Neural crest cell (in vitro differentiated cells): Measurements from ENCODE around the gene ARID5B. TPM values are rescaled to one million over a fixed set of nuclear protein-coding genes. Genes with fewer than 3 reads are reported as not detected.

Experiments used
- DNase-seq: peaks from one replicate; pipeline ENCODE4 v3.0.0; 2021; ENCODE audit warnings: low read depth, mixed read lengths, low spot score
- H3K27ac Mint-ChIP-seq: one replicate; pipeline ENCODE4 v1.8.0; 2021; ENCODE audit warnings: mild to moderate bottlenecking, mixed read lengths; ENCODE audit not compliant: unreplicated experiment
- H3K27me3 Mint-ChIP-seq: 2 replicates; pipeline ENCODE4 v1.8.0; 2021; ENCODE audit warnings: low read depth, mild to moderate bottlenecking, mixed read lengths
- H3K36me3 Mint-ChIP-seq: 2 replicates; pipeline ENCODE4 v1.8.0; 2021; ENCODE audit warnings: low read depth, mild to moderate bottlenecking, mixed read lengths
- H3K4me1 Mint-ChIP-seq: 2 replicates; pipeline ENCODE4 v1.8.0; 2021; ENCODE audit warnings: mixed read lengths
- H3K4me3 Mint-ChIP-seq: one replicate; pipeline ENCODE4 v1.8.0; 2021; ENCODE audit warnings: mild to moderate bottlenecking, mixed read lengths
- H3K9me3 Mint-ChIP-seq: 2 replicates; pipeline ENCODE4 v1.8.0; 2021; ENCODE audit warnings: mixed read lengths
- total RNA-seq: library from RNA; stranded (reverse); gene quantifications from 2 replicates; pipeline ENCODE4 v1.2.1, GENCODE V29; 2021
- TF ChIP-seq, protein P1 (sequence below): fragments of 200-600 bp; sonication (generic); conservative IDR thresholded peaks from 2 replicates; pipeline ENCODE4 v1.5.0; 2021; ENCODE audit warnings: antibody characterized with exemption, mild to moderate bottlenecking

ARID5B gene
- total RNA-seq, 1 donor from 2014 or later = 10.4 TPM

GRCh38 chr10:61959814-61960213 is 58.3 kb downstream of the ARID5B start:
- Mint-ChIP-seq H3K9me3 (no peaks in the 10 kb centered on the region), H3K36me3 (no peaks in the 10 kb centered on the region), H3K4me3 (no peak overlapping the region), H3K4me1 (peaks cover 15% of the 10 kb centered on the region), H3K27ac (no peak overlapping the region), H3K27me3 (no peaks in the 10 kb centered on the region)
- TF ChIP-seq, protein P1, sequence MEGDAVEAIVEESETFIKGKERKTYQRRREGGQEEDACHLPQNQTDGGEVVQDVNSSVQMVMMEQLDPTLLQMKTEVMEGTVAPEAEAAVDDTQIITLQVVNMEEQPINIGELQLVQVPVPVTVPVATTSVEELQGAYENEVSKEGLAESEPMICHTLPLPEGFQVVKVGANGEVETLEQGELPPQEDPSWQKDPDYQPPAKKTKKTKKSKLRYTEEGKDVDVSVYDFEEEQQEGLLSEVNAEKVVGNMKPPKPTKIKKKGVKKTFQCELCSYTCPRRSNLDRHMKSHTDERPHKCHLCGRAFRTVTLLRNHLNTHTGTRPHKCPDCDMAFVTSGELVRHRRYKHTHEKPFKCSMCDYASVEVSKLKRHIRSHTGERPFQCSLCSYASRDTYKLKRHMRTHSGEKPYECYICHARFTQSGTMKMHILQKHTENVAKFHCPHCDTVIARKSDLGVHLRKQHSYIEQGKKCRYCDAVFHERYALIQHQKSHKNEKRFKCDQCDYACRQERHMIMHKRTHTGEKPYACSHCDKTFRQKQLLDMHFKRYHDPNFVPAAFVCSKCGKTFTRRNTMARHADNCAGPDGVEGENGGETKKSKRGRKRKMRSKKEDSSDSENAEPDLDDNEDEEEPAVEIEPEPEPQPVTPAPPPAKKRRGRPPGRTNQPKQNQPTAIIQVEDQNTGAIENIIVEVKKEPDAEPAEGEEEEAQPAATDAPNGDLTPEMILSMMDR = no peak
- DNase-seq = no peak

DNA sequence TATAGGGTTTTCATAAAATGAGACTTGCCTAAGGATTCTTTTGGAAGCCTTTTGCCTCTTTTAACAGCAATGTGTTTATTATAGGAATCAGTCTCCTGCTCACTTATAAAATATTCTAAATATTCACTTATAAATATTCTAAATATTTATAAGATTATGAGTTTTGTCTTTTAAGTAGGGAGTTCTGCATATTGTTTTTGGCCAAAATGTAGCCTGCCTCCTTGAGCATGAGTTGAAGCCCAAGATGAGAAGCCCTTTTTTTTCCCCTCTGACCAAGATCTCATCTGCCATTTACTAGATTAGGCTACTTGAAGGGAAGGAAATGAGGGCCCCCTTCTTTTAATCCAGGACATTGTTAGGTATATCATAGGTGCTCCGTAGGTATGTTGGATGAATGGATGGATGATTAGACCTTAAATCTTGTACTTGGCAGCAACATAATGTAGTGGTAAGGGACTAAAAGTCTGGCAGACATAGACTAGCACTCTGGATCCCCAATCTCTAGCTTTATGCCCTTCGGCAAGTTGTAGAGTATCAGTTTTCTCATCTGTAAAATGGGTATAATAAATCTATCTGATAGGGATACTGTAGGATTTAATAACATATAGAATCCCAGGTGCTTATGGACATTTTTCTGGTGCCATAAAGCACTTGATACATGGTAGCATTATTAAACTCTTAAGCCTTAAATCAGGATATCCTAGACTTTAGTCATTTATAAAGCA is 59.1 kb downstream of the ARID5B start:
- Mint-ChIP-seq H3K27me3 (no peaks in the 10 kb centered on the region), H3K4me1 (peaks cover 15% of the 10 kb centered on the region), H3K9me3 (no peaks in the 10 kb centered on the region), H3K36me3 (no peaks in the 10 kb centered on the region), H3K27ac (no peak overlapping the region), H3K4me3 (no peak overlapping the region)
- TF ChIP-seq, protein P1 = no peak
- DNase-seq = no peak

- no peaks in the 10 kb centered on the region for H3K27me3 Mint-ChIP-seq
These were observed 59.8 kb downstream of the ARID5B start for GRCh38 chr10:61961278-61961677.

DNA sequence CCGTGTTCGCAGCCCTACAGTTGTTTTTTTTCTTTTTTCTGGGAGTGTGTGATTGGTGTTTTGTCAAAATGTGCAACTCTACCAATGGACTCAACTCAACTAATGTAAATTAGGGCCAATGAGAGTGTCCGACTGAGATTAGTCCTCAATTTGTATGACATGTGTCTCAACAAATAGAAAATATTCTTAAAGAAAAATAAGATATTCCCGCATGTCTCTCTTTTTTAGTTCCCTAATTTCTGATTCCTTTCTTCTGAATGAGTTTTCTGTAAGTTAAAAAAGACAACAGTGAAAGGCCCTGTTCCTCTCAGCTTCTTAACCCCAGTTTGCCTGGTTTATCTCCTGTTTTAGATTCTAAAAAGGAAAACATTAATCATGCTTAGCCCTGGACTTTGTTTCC is 61.5 kb downstream of the ARID5B start:
- no peak overlapping the region for H3K4me3 Mint-ChIP-seq
- peaks cover 5% of the 10 kb centered on the region for H3K36me3 Mint-ChIP-seq
- TF ChIP-seq, protein P1 = no peak
- DNase-seq = no peak
- H3K9me3 Mint-ChIP-seq = no peaks in the 10 kb centered on the region
- H3K27ac Mint-ChIP-seq = no peak overlapping the region
- no peaks in the 10 kb centered on the region for H3K27me3 Mint-ChIP-seq
- peaks cover 19% of the 10 kb centered on the region for H3K4me1 Mint-ChIP-seq

More at GRCh38 chr10:61961278-61961677, 59.8 kb downstream of the ARID5B start:
- Mint-ChIP-seq H3K27ac (no peak overlapping the region), H3K36me3 (peaks cover 1% of the 10 kb centered on the region), H3K9me3 (no peaks in the 10 kb centered on the region), H3K4me3 (no peak overlapping the region), H3K4me1 (peaks cover 17% of the 10 kb centered on the region)
- DNase-seq = no peak
- TF ChIP-seq, protein P1 = no peak

DNA sequence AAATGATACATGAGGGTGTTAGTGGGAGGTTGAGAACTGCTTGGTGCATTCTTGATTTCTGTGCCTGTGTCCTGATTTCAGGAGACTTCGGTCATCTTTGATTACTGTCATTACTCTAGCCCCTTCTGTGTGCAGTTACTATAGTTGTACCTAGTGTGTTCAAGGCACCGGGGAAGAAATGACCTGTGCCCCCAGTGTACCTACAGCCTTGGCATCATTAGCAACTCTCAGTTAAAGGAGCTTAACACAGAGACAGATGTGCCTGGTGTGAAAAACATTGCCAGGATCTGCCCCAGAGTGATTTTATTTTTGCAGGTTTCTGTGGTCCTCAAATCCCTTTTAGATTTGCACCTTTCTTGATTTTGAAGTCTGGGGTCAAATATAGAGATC is 62.2 kb downstream of the ARID5B start:
- H3K27me3 Mint-ChIP-seq = no peaks in the 10 kb centered on the region
- H3K36me3 Mint-ChIP-seq = peaks cover 5% of the 10 kb centered on the region
- H3K4me3 Mint-ChIP-seq = no peak overlapping the region
- H3K9me3 Mint-ChIP-seq = no peaks in the 10 kb centered on the region
- TF ChIP-seq, protein P1 = no peak
- no peak overlapping the region for H3K27ac Mint-ChIP-seq
- peaks cover 20% of the 10 kb centered on the region for H3K4me1 Mint-ChIP-seq
- no peak for DNase-seq
